ENCODE results near the gene CES1.

DNA sequence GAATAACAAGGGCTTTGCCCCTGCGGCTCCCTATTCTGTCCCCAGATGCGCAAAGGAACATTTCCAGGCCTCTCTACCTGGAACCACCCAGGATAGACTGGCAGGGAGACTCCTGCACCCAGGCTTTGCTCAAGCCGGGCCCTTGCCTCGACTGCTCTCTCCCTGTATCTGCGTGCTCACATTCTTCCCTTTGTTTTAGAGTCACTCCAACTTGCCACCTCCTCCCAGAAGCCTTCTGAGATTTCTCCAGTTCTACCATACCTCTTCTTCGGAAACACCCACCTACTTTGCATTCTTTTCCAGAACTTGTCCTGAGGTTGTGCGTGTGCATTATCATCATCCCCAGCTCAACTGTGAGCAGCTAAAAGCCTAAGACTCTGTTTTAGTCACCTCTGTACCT, 39.2 kb upstream of the CES1 start:
- TF ChIP-seq POLR2A (IDR thresholded peaks at IDR 0.05) (no peak), POLR2AphosphoS5 (IDR thresholded peaks at IDR 0.05) (no peak)
- TF ChIP-seq, protein P1, sequence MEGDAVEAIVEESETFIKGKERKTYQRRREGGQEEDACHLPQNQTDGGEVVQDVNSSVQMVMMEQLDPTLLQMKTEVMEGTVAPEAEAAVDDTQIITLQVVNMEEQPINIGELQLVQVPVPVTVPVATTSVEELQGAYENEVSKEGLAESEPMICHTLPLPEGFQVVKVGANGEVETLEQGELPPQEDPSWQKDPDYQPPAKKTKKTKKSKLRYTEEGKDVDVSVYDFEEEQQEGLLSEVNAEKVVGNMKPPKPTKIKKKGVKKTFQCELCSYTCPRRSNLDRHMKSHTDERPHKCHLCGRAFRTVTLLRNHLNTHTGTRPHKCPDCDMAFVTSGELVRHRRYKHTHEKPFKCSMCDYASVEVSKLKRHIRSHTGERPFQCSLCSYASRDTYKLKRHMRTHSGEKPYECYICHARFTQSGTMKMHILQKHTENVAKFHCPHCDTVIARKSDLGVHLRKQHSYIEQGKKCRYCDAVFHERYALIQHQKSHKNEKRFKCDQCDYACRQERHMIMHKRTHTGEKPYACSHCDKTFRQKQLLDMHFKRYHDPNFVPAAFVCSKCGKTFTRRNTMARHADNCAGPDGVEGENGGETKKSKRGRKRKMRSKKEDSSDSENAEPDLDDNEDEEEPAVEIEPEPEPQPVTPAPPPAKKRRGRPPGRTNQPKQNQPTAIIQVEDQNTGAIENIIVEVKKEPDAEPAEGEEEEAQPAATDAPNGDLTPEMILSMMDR (IDR thresholded peaks at IDR 0.05 in 8 of 11, conservative IDR thresholded peaks at IDR 0.05 in 3 of 11) = no peak
